ENCODE measurements around the gene LRRC4.

GRCh38 chr7:128065872-128066271 is 34.6 kb upstream of the LRRC4 start:
- TF ChIP-seq, protein P1, sequence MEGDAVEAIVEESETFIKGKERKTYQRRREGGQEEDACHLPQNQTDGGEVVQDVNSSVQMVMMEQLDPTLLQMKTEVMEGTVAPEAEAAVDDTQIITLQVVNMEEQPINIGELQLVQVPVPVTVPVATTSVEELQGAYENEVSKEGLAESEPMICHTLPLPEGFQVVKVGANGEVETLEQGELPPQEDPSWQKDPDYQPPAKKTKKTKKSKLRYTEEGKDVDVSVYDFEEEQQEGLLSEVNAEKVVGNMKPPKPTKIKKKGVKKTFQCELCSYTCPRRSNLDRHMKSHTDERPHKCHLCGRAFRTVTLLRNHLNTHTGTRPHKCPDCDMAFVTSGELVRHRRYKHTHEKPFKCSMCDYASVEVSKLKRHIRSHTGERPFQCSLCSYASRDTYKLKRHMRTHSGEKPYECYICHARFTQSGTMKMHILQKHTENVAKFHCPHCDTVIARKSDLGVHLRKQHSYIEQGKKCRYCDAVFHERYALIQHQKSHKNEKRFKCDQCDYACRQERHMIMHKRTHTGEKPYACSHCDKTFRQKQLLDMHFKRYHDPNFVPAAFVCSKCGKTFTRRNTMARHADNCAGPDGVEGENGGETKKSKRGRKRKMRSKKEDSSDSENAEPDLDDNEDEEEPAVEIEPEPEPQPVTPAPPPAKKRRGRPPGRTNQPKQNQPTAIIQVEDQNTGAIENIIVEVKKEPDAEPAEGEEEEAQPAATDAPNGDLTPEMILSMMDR (IDR thresholded peaks at IDR 0.05), result no peak
- TF ChIP-seq POLR2A (IDR thresholded peaks at IDR 0.05), result no peak

Data from testis (tissue), 2 donors.